ENCODE measurements around the gene IPO8.
"Not testable (repeated sequence)": the region's sequence is repeated elsewhere in the genome, so short reads cannot be mapped to it uniquely, and the experiment has no call there.

The IPO8 gene

GRCh38 chr12:30622509-30622908, 73.2 kb downstream of the IPO8 start:
- H3K4me1 ChIP-seq (ENCODE audit: control insufficient read depth, insufficient read depth, low read length), result no peaks in the 10 kb centered on the region
- H3K9ac ChIP-seq (ENCODE audit: low read length), result no peak overlapping the region
- no peaks in the 10 kb centered on the region for H3K27me3 ChIP-seq (ENCODE audit: control insufficient read depth, insufficient read depth, low read length)

GRCh38 chr12:30621663-30622241, 73.9 kb downstream of the IPO8 start:
- H3K9ac ChIP-seq (ENCODE audit: low read length); H3K36me3 ChIP-seq (ENCODE audit: control insufficient read depth, insufficient read depth, low read length); H3K27me3 ChIP-seq (ENCODE audit: control insufficient read depth, insufficient read depth, low read length); H3K4me1 ChIP-seq (ENCODE audit: control insufficient read depth, insufficient read depth, low read length); H3K9me3 ChIP-seq (ENCODE audit: control insufficient read depth, low read length); H3K4me3 ChIP-seq (ENCODE audit: low read length): not testable (repeated sequence)

More at GRCh38 chr12:30622509-30622908, 73.2 kb downstream of the IPO8 start:
- no peak overlapping the region for H3K4me3 ChIP-seq (ENCODE audit: low read length)
- no peaks in the 10 kb centered on the region for H3K9me3 ChIP-seq (ENCODE audit: control insufficient read depth, low read length)
- H3K36me3 ChIP-seq (ENCODE audit: control insufficient read depth, insufficient read depth, low read length), result no peaks in the 10 kb centered on the region

- H3K4me1 ChIP-seq (ENCODE audit: control insufficient read depth, insufficient read depth, low read length), result no peaks in the 10 kb centered on the region
- no peak overlapping the region for H3K9ac ChIP-seq (ENCODE audit: low read length)
- H3K9me3 ChIP-seq (ENCODE audit: control insufficient read depth, low read length), result no peaks in the 10 kb centered on the region
- no peak overlapping the region for H3K4me3 ChIP-seq (ENCODE audit: low read length)
- H3K36me3 ChIP-seq (ENCODE audit: control insufficient read depth, insufficient read depth, low read length), result no peaks in the 10 kb centered on the region
- no peaks in the 10 kb centered on the region for H3K27me3 ChIP-seq (ENCODE audit: control insufficient read depth, insufficient read depth, low read length)
Measured at GRCh38 chr12:30617346-30618016, 78.2 kb downstream of the IPO8 start.

GRCh38 chr12:30614031-30614430, 81.6 kb downstream of the IPO8 start:
- Histone ChIP-seq H3K9me3 (ENCODE audit: control insufficient read depth, low read length) (no peaks in the 10 kb centered on the region), H3K9ac (ENCODE audit: low read length) (no peak overlapping the region), H3K36me3 (ENCODE audit: control insufficient read depth, insufficient read depth, low read length) (no peaks in the 10 kb centered on the region), H3K4me1 (ENCODE audit: control insufficient read depth, insufficient read depth, low read length) (no peaks in the 10 kb centered on the region), H3K4me3 (ENCODE audit: low read length) (no peak overlapping the region), H3K27me3 (ENCODE audit: control insufficient read depth, insufficient read depth, low read length) (no peaks in the 10 kb centered on the region)

- Histone ChIP-seq H3K4me1 (ENCODE audit: control insufficient read depth, insufficient read depth, low read length) (no peaks in the 10 kb centered on the region), H3K36me3 (ENCODE audit: control insufficient read depth, insufficient read depth, low read length) (no peaks in the 10 kb centered on the region), H3K27me3 (ENCODE audit: control insufficient read depth, insufficient read depth, low read length) (no peaks in the 10 kb centered on the region), H3K9me3 (ENCODE audit: control insufficient read depth, low read length) (no peaks in the 10 kb centered on the region), H3K9ac (ENCODE audit: low read length) (no peak overlapping the region), H3K4me3 (ENCODE audit: low read length) (no peak overlapping the region)
Measured at GRCh38 chr12:30613119-30613830, 82.4 kb downstream of the IPO8 start.

- no peak overlapping the region for H3K9ac ChIP-seq (ENCODE audit: low read length)
- no peaks in the 10 kb centered on the region for H3K36me3 ChIP-seq (ENCODE audit: control insufficient read depth, insufficient read depth, low read length)
Measured at GRCh38 chr12:30610718-30611117, 85.0 kb downstream of the IPO8 start.

GRCh38 chr12:30609819-30610218, 85.8 kb downstream of the IPO8 start:
- not testable (repeated sequence) for H3K9ac ChIP-seq (ENCODE audit: low read length); H3K4me1 ChIP-seq (ENCODE audit: control insufficient read depth, insufficient read depth, low read length)

More at GRCh38 chr12:30610718-30611117, 85.0 kb downstream of the IPO8 start:
- no peaks in the 10 kb centered on the region for H3K4me1 ChIP-seq (ENCODE audit: control insufficient read depth, insufficient read depth, low read length)
- no peaks in the 10 kb centered on the region for H3K9me3 ChIP-seq (ENCODE audit: control insufficient read depth, low read length)
- H3K4me3 ChIP-seq (ENCODE audit: low read length), result no peak overlapping the region
- no peaks in the 10 kb centered on the region for H3K27me3 ChIP-seq (ENCODE audit: control insufficient read depth, insufficient read depth, low read length)

GRCh38 chr12:30604302-30604701, 91.4 kb downstream of the IPO8 start:
- not testable (repeated sequence) for H3K4me3 ChIP-seq (ENCODE audit: low read length); H3K4me1 ChIP-seq (ENCODE audit: control insufficient read depth, insufficient read depth, low read length); H3K36me3 ChIP-seq (ENCODE audit: control insufficient read depth, insufficient read depth, low read length); H3K9ac ChIP-seq (ENCODE audit: low read length); H3K9me3 ChIP-seq (ENCODE audit: control insufficient read depth, low read length); H3K27me3 ChIP-seq (ENCODE audit: control insufficient read depth, insufficient read depth, low read length)

More at GRCh38 chr12:30609819-30610218, 85.8 kb downstream of the IPO8 start:
- H3K9me3 ChIP-seq (ENCODE audit: control insufficient read depth, low read length); H3K4me3 ChIP-seq (ENCODE audit: low read length); H3K27me3 ChIP-seq (ENCODE audit: control insufficient read depth, insufficient read depth, low read length); H3K36me3 ChIP-seq (ENCODE audit: control insufficient read depth, insufficient read depth, low read length): not testable (repeated sequence)

GRCh38 chr12:30603129-30603528, 92.5 kb downstream of the IPO8 start:
- H3K4me3 ChIP-seq (ENCODE audit: low read length), result no peak overlapping the region
- no peak overlapping the region for H3K9ac ChIP-seq (ENCODE audit: low read length)
- no peaks in the 10 kb centered on the region for H3K36me3 ChIP-seq (ENCODE audit: control insufficient read depth, insufficient read depth, low read length)
- no peaks in the 10 kb centered on the region for H3K9me3 ChIP-seq (ENCODE audit: control insufficient read depth, low read length)
- H3K4me1 ChIP-seq (ENCODE audit: control insufficient read depth, insufficient read depth, low read length), result no peaks in the 10 kb centered on the region
- H3K27me3 ChIP-seq (ENCODE audit: control insufficient read depth, insufficient read depth, low read length), result no peaks in the 10 kb centered on the region

GRCh38 chr12:30602678-30603077, 93.0 kb downstream of the IPO8 start:
- H3K27me3 ChIP-seq (ENCODE audit: control insufficient read depth, insufficient read depth, low read length), result no peaks in the 10 kb centered on the region
- no peak overlapping the region for H3K9ac ChIP-seq (ENCODE audit: low read length)
- no peak overlapping the region for H3K4me3 ChIP-seq (ENCODE audit: low read length)
- H3K4me1 ChIP-seq (ENCODE audit: control insufficient read depth, insufficient read depth, low read length), result no peaks in the 10 kb centered on the region
- no peaks in the 10 kb centered on the region for H3K36me3 ChIP-seq (ENCODE audit: control insufficient read depth, insufficient read depth, low read length)
- no peaks in the 10 kb centered on the region for H3K9me3 ChIP-seq (ENCODE audit: control insufficient read depth, low read length)

GRCh38 chr12:30599608-30600007, 96.1 kb downstream of the IPO8 start:
- H3K9me3 ChIP-seq (ENCODE audit: control insufficient read depth, low read length), result no peaks in the 10 kb centered on the region
- H3K4me3 ChIP-seq (ENCODE audit: low read length), result no peak overlapping the region
- no peaks in the 10 kb centered on the region for H3K36me3 ChIP-seq (ENCODE audit: control insufficient read depth, insufficient read depth, low read length)
- H3K9ac ChIP-seq (ENCODE audit: low read length), result no peak overlapping the region
- H3K4me1 ChIP-seq (ENCODE audit: control insufficient read depth, insufficient read depth, low read length), result no peaks in the 10 kb centered on the region
- no peaks in the 10 kb centered on the region for H3K27me3 ChIP-seq (ENCODE audit: control insufficient read depth, insufficient read depth, low read length)

GRCh38 chr12:30598889-30599288, 96.8 kb downstream of the IPO8 start:
- no peak overlapping the region for H3K4me3 ChIP-seq (ENCODE audit: low read length)
- no peaks in the 10 kb centered on the region for H3K9me3 ChIP-seq (ENCODE audit: control insufficient read depth, low read length)
- no peak overlapping the region for H3K9ac ChIP-seq (ENCODE audit: low read length)
- H3K27me3 ChIP-seq (ENCODE audit: control insufficient read depth, insufficient read depth, low read length), result no peaks in the 10 kb centered on the region
- no peaks in the 10 kb centered on the region for H3K36me3 ChIP-seq (ENCODE audit: control insufficient read depth, insufficient read depth, low read length)
- H3K4me1 ChIP-seq (ENCODE audit: control insufficient read depth, insufficient read depth, low read length), result no peaks in the 10 kb centered on the region
